K562 (cell line): Measurements from ENCODE around the gene CPTP. TPM values are rescaled to one million over a fixed set of nuclear protein-coding genes. Genes with fewer than 3 reads are reported as not detected.

ENCODE experiments used
- ATAC-seq: fragments of 200-7000 bp; cut with Tn5 transposase; 3 replicates; pipeline ENCODE4 v1.9.1; 2020; ENCODE audit warnings: moderate library complexity
- BruUV-seq: library from RNA; stranded (reverse); fragments of 400-500 nt; replicated peaks from 2 replicates; lab custom pipeline; 2021; lab: Mats Ljungman, UMichigan
- CTCF ChIA-PET: fragments of 300-600 bp; formaldehyde crosslinking; extraction: SDS; loops from one replicate; lab custom pipeline; 2021; ENCODE audit warnings: low intra/inter-chr PET ratio; lab: Yijun Ruan, JAX
- POLR2A ChIA-PET: fragments of 300-600, 350-650 bp; sonication (Branson Sonifier 250); formaldehyde crosslinking; extraction: SDS; loops from one replicate; lab custom pipeline; 2021; ENCODE audit warnings: antibody characterized with exemption, inconsistent platforms; lab: Yijun Ruan, JAX
- DNase-seq, 4 experiments: peaks; one replicate each; pipeline versions ENCODE4 v3.0.0 to v3.0.0-alpha.2; 2011 to 2018; ENCODE audit warnings: low spot score in 3 of 4, mixed read lengths in 3 of 4; ENCODE audit errors: extremely low read depth in 1 of 4
- FAIRE-seq: peaks from 2 replicates; lab custom pipeline; 2011; peaks lifted over from hg19 to GRCh38; lab: Jason Lieb, UNC
- H2AFZ ChIP-seq: 2 replicates; pipeline ENCODE4 v1.6.0; 2011; ENCODE audit warnings: low read depth, low read length, control low read depth, inconsistent platforms
- H3K27ac ChIP-seq: fragments of 200-600 bp; 3 replicates; pipeline ENCODE4 v1.8.0; 2011; ENCODE audit warnings: low read depth, mild to moderate bottlenecking, control low read depth, inconsistent platforms, low read length, moderate library complexity, mixed read lengths; ENCODE audit errors: extremely low read depth
- H3K27me3 ChIP-seq, 2 experiments: fragments of 300-600 bp in 1 of 2; 2 replicates in 1 of 2; 3 replicates in 1 of 2; pipeline versions ENCODE4 v1.6.0 to v1.8.0; 2011; ENCODE audit warnings: inconsistent platforms in 2 of 2, low read length in 2 of 2, mild to moderate bottlenecking in 1 of 2, mixed read lengths in 1 of 2, moderate library complexity in 1 of 2; ENCODE audit not compliant: control insufficient read depth in 2 of 2, insufficient read depth in 2 of 2
- H3K36me3 ChIP-seq: fragments of 300-600 bp; 3 replicates; pipeline ENCODE4 v1.8.0; 2011; ENCODE audit warnings: mild to moderate bottlenecking, low read length, inconsistent platforms; ENCODE audit not compliant: control insufficient read depth, insufficient read depth
- H3K4me1 ChIP-seq, 2 experiments: fragments of 200-600 bp in 1 of 2; replicated peaks in 1 of 2; 2 replicates in 1 of 2; 3 replicates in 1 of 2; pipeline versions ENCODE4 v1.5.1 to v1.8.0; 2011; ENCODE audit warnings: inconsistent platforms in 2 of 2, low read length in 2 of 2, mild to moderate bottlenecking in 1 of 2, mixed read lengths in 1 of 2, moderate library complexity in 1 of 2; ENCODE audit not compliant: control insufficient read depth in 2 of 2, insufficient read depth in 2 of 2
- H3K4me2 ChIP-seq: 2 replicates; pipeline ENCODE4 v1.6.1; 2011; ENCODE audit warnings: low read length, control low read depth, inconsistent platforms, mixed read lengths; ENCODE audit not compliant: insufficient read depth
- H3K4me3 ChIP-seq: fragments of 200-600 bp; sonication (generic), shearing (Covaris generic); 2 replicates; pipeline ENCODE4 v1.5.1; 2016; ENCODE audit warnings: control low read depth, inconsistent platforms
- H3K79me2 ChIP-seq: fragments of 200-600 bp; 3 replicates; pipeline ENCODE4 v1.8.0; 2011; ENCODE audit warnings: low read length, inconsistent platforms; ENCODE audit not compliant: control insufficient read depth, insufficient read depth
- H3K9ac ChIP-seq, 2 experiments: 2 replicates each; pipeline versions ENCODE4 v1.6.0 to v1.6.1; 2011; ENCODE audit warnings: low read depth in 2 of 2, low read length in 2 of 2, control low read depth in 1 of 2, inconsistent platforms in 1 of 2, mild to moderate bottlenecking in 1 of 2, mixed read lengths in 1 of 2; ENCODE audit not compliant: insufficient read depth in 1 of 2
- H3K9me1 ChIP-seq: one replicate; pipeline ENCODE4 v1.6.0; 2011; ENCODE audit warnings: inconsistent platforms, mild to moderate bottlenecking, low read length, moderate library complexity; ENCODE audit not compliant: control insufficient read depth, insufficient read depth
- H3K9me3 ChIP-seq: replicated peaks from 2 replicates; pipeline ENCODE4 v1.5.1; 2011; ENCODE audit warnings: low read depth, low read length, inconsistent platforms; ENCODE audit not compliant: control insufficient read depth, insufficient read depth
- H4K20me1 ChIP-seq: replicated peaks from 2 replicates; pipeline ENCODE4 v1.6.1; 2011; ENCODE audit warnings: low read length, inconsistent platforms, mixed read lengths; ENCODE audit not compliant: control insufficient read depth, insufficient read depth
- ELF2 ChIP-seq: fragments of 250-450 bp; sonication (Bioruptor Pico); IDR thresholded peaks from 2 replicates; pipeline ENCODE4 v1.5.0; 2021; ENCODE audit warnings: mild to moderate bottlenecking
- LCOR ChIP-seq: sonication (generic); formaldehyde crosslinking; IDR thresholded peaks from 2 replicates; pipeline ENCODE4 v1.8.0; 2022; ENCODE audit warnings: mild to moderate bottlenecking, missing genetic modification reagents
- SRSF1 ChIP-seq: fragments of 200-400 bp; formaldehyde crosslinking; IDR thresholded peaks from 2 replicates; pipeline ENCODE4 v1.6.1; 2017; ENCODE audit warnings: mild to moderate bottlenecking, low read depth, low read length, moderate library complexity
- TFE3 ChIP-seq: fragments of 450-650 bp; formaldehyde crosslinking; IDR thresholded peaks from 2 replicates; pipeline ENCODE4 v1.4.0; 2020; ENCODE audit warnings: mild to moderate bottlenecking, mixed read lengths
- ZKSCAN1 ChIP-seq: fragments of 150-350 bp; IDR thresholded peaks from 2 replicates; pipeline ENCODE4 v1.6.1; 2016; ENCODE audit warnings: low read depth, low read length
- WGBS: fragments of 100-300 bp; shearing (Covaris generic); methylation state at CpG from one replicate; pipeline ENCODE4 v1.1.6; 2016; ENCODE audit warnings: low coverage, mixed read lengths; ENCODE audit not compliant: insufficient coverage; ENCODE audit errors: missing lambda C conversion rate; 5-methylcytosine and 5-hydroxymethylcytosine counted together
- in situ Hi-C: fragments of 300-500 bp; cut with MboI; formaldehyde crosslinking; loops from 4 replicates; pipeline ENCODE4 v1.15.0; 2018; ENCODE audit warnings: inconsistent platforms, mixed read lengths
- intact Hi-C: fragments of 100-400 bp; cut with micrococcal nuclease; formaldehyde crosslinking; loops from 2 replicates; pipeline ENCODE4 v1.14.2; 2022
- polyA plus RNA-seq, 8 experiments: library from polyadenylated mRNA; depleted of rRNA in 4 of 8; stranded (reverse) in 5 of 8; unstranded in 3 of 8; fragments of >200 nt; fragmentation: Nextera tagmentation in 2 of 8; fragmentation: Illumina TruSeq in 1 of 8; extraction: Ambion mirVana in 2 of 8; extraction: Trizol in 1 of 8; gene quantifications; 2 replicates each; pipeline versions ENCODE4 v1.2.1 to v1.2.3, GENCODE V29; 2011 to 2014; ENCODE audit warnings: inconsistent platforms in 1 of 8, missing spikeins in 1 of 8
- total RNA-seq, 7 experiments: library from RNA; depleted of rRNA in 6 of 7; stranded (reverse); fragments of >200 nt in 6 of 7; fragmentation: Illumina TruSeq in 2 of 7; extraction: Trizol in 2 of 7; gene quantifications; 2 replicates each; pipeline versions ENCODE4 v1.2.1 to v1.2.3, GENCODE V29; 2011 to 2021; ENCODE audit warnings: low replicate concordance in 1 of 7
- TF ChIP-seq, protein P1 (sequence below): sonication (generic); formaldehyde crosslinking; IDR thresholded peaks from 2 replicates; pipeline ENCODE4 v1.8.1; 2023; ENCODE audit warnings: mild to moderate bottlenecking, missing genetic modification reagents

CPTP gene
- total and polyA plus RNA-seq, 9 of the 15 experiments (the other 6 are each of a cell fraction or from before 2014, with no cell fraction given): 0.11 to 25.8 (median 3.5) TPM

DNA sequence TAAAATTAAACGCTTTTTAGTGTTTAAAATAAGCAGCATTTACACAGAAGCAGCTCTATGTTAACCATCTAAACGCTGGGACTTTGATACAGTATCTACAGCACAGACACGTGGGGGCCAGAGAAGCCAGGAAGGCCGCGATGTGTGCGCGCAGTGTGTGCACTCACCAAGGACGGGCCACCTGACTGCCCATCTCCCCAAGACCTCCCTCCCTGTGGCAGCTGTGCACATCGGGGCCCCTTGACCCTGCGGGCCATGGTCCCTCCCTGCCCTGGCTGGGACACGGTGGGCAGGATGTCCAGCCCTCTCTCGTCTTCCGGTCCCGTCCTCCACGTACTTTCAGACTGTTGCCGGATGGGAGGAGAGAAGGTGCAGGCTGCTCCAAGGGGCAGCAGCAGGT, 10.7 kb downstream of the CPTP start:
- 78% methylated on average over 16 of the region's 16 CpGs for WGBS
- Histone ChIP-seq H3K79me2 (peaks cover 2% of the 10 kb centered on the region; the same call in 1 of the 3 replicates), H3K27ac (no peak overlapping the region), H4K20me1 (peaks cover 16% of the 10 kb centered on the region; the same call in 1 of the 2 replicates), H3K4me2 (no peak overlapping the region), H2AFZ (no peak overlapping the region), H3K9me1 (peaks cover 7% of the 10 kb centered on the region), H3K9ac (peak overlapping the region in 1 of 2 experiments; percentile 55; a peak in 1 of 4 replicates), H3K9me3 (no peaks in the 10 kb centered on the region; the same call in 1 of the 2 replicates), H3K4me3 (no peak overlapping the region), H3K4me1 (peaks cover 0 to 89% of the 10 kb centered on the region in 2 experiments; a peak in 2 of 5 replicates), H3K36me3 (peaks cover 57% of the 10 kb centered on the region; the same call in 2 of the 3 replicates), H3K27me3 (no peaks in the 10 kb centered on the region)
- CTCF ChIA-PET: no interaction called here
- intact Hi-C loops (no loop called here), in situ Hi-C loops (no loop called here)
- no peak for DNase-seq
- BruUV-seq: TSS peak; percentile 51
- POLR2A ChIA-PET: interaction anchor here (0.5 to 2.1 kb wide), 9 partner anchors 8 to 118 kb away, joined by 3 to 8 read pairs (median 5); partner anchors contain the start of gene CCNL2
- ATAC-seq: no peak
- FAIRE-seq: no peak
- TF ChIP-seq ZKSCAN1 (peak; percentile 63), LCOR (CRISPR knock-in tag) (no peak)

GRCh38 chr1:1335792-1336248, 11.2 kb downstream of the CPTP start:
- Histone ChIP-seq H3K9me1 (peaks cover 7% of the 10 kb centered on the region), H3K9ac (no peak overlapping the region; a peak in 1 of 4 replicates), H2AFZ (no peak overlapping the region), H3K27ac (no peak overlapping the region), H3K4me3 (no peak overlapping the region)
- 94% methylated on average over 19 of the region's 21 CpGs for WGBS
- no peak for ATAC-seq
- no peak for DNase-seq
- intact Hi-C loops: no loop called here
- TF ChIP-seq, protein P1, sequence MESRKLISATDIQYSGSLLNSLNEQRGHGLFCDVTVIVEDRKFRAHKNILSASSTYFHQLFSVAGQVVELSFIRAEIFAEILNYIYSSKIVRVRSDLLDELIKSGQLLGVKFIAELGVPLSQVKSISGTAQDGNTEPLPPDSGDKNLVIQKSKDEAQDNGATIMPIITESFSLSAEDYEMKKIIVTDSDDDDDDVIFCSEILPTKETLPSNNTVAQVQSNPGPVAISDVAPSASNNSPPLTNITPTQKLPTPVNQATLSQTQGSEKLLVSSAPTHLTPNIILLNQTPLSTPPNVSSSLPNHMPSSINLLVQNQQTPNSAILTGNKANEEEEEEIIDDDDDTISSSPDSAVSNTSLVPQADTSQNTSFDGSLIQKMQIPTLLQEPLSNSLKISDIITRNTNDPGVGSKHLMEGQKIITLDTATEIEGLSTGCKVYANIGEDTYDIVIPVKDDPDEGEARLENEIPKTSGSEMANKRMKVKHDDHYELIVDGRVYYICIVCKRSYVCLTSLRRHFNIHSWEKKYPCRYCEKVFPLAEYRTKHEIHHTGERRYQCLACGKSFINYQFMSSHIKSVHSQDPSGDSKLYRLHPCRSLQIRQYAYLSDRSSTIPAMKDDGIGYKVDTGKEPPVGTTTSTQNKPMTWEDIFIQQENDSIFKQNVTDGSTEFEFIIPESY: peak; percentile 81
- TF ChIP-seq TFE3: peak; percentile 60
- TF ChIP-seq SRSF1: no peak
- TF ChIP-seq ELF2 (CRISPR knock-in tag): no peak
- TF ChIP-seq, all 486 proteins: peak for 2
- no peaks in the 10 kb centered on the region; the same call in 1 of the 2 replicates for H3K9me3 ChIP-seq
- H3K4me2 ChIP-seq: no peak overlapping the region
- in situ Hi-C loops: no loop called here
- peaks cover 0 to 87% of the 10 kb centered on the region in 2 experiments; a peak in 2 of 5 replicates for H3K4me1 ChIP-seq
- BruUV-seq: no TSS peak
- peaks cover 63% of the 10 kb centered on the region; the same call in 2 of the 3 replicates for H3K36me3 ChIP-seq
- ChIA-PET CTCF (no interaction called here), POLR2A (interaction anchor here (0.6 to 2.1 kb wide), 6 partner anchors 8 to 119 kb away, joined by 3 to 8 read pairs (median 4); no protein-coding TSS in a partner anchor)
- H3K27me3 ChIP-seq: no peaks in the 10 kb centered on the region
- no peak for FAIRE-seq
- peaks cover 2% of the 10 kb centered on the region; the same call in 1 of the 3 replicates for H3K79me2 ChIP-seq
- H4K20me1 ChIP-seq: peaks cover 20% of the 10 kb centered on the region; the same call in 1 of the 2 replicates
